GM18867 (cell line): ENCODE measurements around the gene GSTA4.
"Not testable (repeated sequence)": the region's sequence is repeated elsewhere in the genome, so short reads cannot be mapped to it uniquely, and the experiment has no call there.

Source experiments
- ATAC-seq: cut with Tn5 transposase; IDR thresholded peaks from one replicate; pipeline ENCODE4 v1.9.1; 2021; ENCODE audit warnings: mild to moderate bottlenecking, moderate library complexity; ENCODE audit not compliant: unreplicated experiment

The GSTA4 gene

DNA sequence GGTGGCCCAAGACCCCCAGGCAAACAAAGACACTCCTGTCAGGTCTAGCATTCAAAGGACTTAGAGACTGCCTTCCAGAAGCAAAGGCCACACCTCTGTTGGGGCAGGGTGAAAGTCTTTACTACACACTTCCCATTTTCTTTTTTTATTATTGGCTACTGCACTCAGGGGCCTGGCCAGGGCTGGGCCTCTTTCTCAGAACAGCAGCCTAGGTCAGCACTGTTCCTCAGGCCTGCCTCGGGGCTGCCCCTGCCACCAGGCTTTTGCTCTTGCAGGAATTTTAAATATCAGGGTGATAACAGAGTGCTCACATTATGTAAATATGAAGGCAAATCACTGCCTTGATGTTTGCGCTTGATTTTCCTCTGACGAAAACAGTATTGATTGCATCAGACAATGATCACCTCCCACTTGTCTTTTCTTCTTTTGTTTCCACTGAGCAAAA is 18.5 kb downstream of the GSTA4 start:
- ATAC-seq: peak; percentile 88

DNA sequence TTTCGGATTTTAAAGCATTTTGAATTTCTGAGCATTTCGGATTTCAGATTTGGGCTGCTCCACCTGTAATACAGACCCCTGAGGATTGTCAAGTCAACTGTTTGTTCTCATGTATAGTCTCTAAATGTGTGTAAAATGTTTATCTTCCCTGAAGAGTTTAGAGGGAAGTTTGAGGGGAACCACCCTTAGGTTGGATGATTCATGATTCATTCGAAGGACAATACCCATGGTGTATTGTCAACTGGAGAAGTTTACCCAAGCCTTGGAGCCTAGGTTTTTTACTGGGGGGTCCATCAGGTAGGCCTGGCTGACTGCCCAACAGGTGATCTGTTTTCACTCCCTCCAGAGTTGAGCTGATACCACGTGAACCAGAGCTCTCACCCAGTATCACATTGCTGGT is 18.9 kb downstream of the GSTA4 start:
- ATAC-seq: no peak

DNA sequence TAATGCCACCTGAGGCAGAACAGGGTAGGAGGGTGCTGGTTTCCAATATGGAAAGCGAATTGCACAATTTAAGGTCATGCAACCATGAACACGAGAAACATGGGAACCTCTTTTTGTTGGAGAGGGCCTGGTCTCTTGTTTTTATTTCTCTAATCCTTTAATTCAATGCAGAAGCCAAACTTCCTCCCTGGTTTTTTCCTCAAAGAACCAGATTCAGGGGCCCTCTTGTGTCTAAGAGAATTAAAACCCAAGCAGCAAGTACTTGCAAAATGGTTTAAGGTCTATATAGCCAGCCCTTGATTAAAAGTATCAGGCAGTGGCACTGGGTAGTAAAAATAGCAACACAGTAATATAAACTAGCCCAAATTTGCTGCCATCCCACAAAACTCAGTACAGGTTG is 19.5 kb downstream of the GSTA4 start:
- no peak for ATAC-seq

DNA sequence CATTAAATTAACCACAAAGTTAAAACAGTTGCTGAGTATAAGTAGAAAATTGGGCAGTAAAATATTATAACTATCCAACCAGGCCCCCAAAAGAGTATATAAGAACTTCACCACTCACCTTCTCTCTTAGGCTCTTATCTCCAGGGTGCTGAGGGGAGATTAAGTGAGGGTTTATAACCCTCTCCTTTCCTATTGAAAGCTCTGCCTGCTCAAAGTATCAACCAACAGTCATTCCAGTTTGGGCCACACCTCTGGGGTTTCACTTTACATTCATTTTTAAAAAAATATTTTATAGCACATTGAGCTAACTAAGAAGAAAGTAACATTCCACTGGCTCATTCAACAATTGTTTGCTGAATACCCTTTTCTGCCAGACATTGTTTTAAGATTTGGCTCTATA is 22.1 kb downstream of the GSTA4 start:
- ATAC-seq: no peak

DNA sequence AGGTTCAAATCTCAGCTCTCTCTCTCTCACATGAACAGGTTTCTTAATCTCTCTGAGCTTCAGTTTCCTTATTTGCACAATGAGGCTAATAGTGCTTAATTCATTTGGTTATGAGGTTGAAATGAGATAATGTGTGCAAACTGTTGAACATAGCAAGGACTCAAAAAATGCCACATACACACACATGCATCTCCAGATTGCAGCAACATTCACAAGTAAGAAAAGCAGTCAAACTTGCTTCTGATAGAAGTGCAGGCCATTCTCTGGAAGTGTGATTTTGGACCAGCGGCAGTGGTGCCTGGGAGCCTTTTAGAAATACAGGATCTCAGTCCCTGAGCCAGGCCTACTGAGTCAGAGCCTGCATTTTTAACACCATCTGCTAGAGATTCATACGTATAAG is 25.7 kb downstream of the GSTA4 start:
- no peak for ATAC-seq

DNA sequence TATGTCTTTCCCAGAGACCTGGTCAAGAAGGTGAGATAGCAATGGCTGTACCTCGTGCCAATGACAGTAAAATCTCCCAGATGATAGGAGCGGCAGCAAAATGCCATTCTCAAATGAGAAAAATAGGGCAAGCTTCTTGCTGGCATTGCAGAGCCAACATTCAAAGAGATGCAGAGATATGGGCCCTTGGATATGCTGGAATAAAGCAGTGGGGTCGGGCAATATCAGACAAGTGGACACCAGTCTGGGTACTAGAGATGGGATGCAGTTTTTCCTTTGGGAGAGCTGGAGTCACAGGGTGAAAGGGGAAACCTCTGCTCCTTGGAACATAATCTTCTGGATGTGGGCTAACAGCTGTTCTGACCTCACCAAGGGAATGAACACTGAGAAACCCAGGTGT is 29.0 kb downstream of the GSTA4 start:
- ATAC-seq: no peak

DNA sequence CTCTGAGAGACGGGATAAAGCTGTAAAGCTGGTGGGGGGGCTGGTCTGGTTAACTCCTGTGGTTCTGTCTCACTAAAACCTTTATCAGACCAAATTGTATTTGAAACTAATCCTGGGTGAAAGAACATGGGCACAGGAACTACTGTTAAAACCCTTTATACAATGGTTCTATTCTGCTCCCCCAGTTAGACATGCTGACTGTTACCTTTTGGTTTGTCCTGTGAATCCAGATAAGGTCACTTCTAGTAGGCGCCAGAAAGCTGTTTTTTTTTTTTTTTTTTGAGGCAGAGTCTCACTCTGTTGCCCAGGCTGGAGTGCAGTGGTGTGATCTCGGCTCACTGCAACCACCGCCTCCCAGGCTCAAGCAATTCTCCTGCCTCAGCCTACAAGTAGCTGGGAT is 29.7 kb downstream of the GSTA4 start:
- no peak for ATAC-seq

DNA sequence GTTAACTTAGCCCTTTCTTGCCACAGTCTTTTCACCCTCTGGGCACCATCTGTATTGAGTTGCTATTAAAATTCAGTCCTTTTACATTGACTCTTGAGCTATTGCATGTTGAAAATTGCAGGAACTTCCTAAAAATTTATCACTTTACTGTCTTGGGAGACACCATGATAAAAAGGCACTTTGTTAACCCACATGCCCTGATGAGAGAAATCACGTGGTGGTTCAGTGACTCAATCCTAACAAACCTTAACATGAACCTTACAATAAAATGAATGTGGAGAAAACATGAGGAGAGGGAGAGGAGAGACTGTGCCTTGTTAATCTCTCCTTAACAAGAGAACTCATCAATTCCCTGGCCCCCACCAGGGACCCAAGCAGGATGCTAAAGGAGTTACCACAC is 30.8 kb downstream of the GSTA4 start:
- no peak for ATAC-seq

DNA sequence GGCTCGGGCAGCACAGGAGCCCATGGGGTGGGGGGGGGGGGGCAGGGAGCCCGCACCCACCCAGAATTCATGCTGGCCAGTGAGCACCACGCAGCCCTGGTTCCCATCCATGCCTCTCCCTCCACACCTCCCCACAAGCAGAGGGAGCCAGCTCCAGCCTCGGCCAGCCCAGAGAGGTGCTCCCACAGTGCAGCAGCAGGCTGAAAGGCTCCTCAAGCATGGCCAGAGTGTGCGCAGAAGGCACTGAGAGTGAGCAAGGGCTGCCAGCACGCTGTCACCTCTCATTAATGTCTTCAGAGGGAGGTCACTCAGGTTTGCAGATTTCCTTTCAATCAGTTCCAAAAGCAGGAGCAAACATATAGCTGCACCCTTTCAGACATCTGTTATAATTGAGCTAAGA is 32.4 kb downstream of the GSTA4 start:
- ATAC-seq: no peak

DNA sequence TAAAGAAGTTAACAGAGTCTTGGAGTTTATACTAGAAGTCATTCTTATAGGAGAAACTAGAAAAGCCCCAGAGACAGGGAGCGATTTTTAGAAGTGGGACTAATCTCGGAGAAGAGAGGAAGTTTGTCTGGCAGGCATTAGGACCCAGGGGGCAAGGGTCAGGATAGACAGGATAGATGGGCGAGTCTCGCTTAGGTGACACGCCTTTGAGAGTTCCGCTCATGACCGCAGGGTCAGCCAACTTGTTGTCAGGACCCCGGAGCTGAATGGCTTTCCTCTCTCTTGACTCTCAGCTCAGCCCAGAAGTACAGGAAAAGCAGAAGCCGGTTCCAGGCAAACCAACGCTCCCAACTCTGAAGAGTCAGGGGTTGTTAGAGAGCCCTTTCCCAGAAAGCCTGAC is 34.1 kb downstream of the GSTA4 start:
- not testable (repeated sequence) for ATAC-seq

DNA sequence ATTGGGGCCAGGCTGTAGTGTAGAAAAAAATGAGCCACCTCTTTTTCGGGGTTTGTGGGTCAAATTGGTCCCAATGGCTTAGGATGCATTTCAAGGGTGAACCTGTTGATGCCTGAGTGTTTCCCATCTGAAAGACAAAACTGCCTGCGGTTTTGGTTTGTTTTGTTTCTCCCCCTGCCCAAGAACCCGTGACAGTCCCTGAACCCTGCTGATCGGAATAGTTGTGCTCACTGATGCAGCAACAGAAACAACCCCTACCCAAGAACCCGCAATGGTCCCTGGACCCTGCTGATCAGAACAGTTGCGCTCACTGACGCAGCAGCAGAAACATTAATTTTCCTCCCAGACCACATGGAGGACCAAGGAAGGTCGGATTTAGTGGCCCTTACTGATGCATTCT is 34.9 kb downstream of the GSTA4 start:
- ATAC-seq: not testable (repeated sequence)

DNA sequence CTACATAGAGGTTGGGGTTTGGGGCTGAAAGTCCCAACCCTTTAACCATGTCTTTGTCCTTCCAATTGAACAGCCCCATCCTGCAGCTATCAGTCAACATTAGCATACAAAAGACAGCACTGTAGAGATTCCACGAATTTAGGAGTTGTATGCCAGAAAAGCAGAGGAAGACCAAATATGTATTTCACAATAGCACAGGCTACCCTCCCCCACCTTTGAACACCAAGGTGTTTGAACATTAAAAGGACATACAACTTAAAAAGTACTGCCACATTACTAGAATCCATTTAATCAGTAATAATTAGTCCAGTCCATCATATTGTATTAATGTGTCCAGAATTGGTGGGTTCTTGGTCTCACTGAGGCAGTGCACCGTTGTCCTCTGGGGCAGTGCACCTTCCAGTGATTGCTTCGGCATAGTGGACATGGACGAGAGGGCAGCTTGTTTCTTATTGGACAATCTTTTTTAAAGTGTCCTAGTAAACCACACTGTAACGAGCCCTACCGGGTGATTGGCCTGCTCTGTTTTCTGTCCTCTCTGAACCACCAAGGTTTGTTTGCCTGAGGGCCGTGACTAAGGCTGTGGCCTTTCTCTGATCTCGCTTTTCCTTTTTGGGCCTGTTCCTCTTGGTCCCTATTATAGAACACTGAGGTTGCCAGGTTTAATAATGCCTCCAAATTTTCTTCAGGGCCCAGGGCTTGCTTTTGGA is 36.4 kb downstream of the GSTA4 start:
- no peak for ATAC-seq

DNA sequence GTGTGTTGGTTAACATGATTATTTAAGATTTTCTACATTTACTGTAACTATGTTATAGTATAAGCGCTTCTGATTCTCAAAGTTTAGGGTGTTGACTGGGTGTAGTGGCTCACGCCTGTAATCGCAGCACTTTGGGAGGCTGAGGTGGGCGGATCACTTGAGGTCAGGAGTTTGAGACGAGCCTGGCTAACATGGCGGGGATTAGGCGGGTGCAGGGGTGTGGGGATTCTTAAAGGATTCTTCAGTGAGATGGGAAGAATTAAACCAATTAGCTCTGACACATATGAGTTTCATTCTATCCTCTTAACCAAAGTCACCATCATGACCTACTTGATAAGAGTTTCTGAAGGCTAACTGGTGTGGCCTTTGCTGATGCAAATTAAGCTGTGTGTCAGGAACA is 39.2 kb downstream of the GSTA4 start:
- no peak for ATAC-seq

DNA sequence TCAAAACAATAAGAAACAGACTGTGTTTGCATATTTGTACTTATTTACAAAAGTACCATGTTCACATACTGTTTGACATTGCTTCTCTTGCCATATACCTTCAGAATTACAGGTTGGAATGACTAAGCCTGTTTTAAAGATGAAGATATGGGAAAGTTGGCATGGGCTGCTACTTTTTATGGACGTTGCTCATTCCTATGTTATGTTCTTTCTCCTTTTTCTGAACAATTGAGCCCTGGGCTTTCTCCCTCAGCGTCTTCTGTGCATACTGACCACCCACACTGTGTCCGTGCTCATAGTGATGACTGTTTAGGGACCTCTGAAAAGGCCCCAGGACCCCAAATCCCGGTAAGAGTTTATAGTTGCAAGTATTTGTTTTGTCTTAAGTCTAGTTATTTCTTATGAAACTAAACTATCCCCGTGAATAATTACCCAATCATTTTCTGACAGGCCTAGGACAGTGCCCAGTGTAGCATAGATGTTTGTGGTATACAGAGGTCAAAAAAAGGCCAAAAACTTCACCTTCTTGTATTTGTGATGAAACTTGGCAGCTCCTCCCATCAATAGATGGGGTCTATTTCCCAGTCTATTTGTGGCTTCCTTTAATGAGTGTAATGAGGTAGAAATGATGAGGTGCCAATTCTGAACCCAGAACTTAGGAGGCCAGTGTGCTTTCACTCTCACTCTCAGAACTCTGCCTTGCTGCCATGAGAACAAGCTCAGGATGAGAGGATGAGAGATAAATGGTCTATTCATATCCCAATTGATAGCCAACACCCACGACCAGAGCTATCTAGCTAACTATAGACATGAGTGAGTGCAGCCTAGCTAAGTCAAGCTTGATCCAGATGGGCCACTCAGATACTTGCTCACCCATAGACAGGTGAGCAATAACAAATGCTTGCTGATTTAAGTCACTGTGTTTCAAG is 40.9 kb downstream of the GSTA4 start:
- peak; percentile 87 for ATAC-seq

DNA sequence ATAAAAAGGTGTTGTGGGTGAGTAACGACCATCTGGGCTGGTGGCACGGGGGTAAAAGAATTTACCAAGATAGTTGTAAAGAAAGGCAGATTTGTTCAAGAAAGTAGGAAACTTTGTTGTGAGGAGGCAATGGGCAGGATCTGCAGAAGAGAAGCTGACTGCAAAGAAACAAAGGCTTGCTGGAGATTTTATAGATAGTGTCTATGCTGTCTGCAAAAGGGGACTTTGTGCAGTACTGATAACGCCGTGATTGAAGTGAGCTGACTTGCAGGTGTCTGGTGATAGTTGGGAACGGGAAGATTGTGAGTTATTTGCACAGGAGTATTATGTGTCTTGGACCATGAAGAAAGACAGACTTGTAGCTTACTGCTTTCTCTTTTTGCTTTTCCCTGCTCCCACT is 48.8 kb downstream of the GSTA4 start:
- ATAC-seq: no peak

DNA sequence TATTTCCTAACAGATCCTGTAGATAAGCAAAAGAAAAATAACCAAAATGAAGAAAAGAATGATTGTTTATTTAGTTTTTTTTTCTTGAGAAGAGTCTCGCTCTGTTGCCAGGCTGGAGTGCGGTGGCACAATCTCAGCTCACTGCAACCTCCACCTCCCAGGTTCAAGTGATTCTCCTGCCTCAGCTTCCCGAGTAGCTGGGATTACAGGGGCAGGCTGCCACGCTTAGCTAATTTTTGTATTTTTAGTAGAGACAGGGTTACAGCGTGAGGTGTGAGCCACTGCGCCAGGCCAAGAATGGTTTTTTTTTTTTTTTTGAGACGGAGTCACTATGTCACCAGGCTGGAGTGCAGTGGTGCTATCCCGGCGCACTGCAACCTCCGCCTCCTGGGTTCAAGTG is 52.3 kb downstream of the GSTA4 start:
- not testable (repeated sequence) for ATAC-seq

DNA sequence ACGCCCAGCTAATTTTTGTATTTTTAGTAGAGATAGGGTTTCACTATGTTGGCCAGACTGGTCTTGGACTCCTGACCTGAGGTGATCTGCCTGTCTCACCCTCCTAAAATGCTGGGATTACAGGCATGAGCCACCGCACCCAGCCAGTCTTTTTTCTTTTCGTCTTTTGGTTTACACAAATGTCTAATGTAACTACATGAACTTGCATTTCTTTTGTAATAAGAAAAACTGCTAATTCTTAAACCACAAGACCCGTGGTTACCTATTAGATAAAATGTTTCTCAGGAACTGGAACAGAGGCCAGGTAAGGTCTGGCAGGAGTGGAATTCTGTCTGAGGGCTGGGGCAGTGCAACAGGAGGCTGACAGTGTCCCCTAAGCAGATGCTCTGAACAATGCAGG is 52.9 kb downstream of the GSTA4 start:
- no peak for ATAC-seq

DNA sequence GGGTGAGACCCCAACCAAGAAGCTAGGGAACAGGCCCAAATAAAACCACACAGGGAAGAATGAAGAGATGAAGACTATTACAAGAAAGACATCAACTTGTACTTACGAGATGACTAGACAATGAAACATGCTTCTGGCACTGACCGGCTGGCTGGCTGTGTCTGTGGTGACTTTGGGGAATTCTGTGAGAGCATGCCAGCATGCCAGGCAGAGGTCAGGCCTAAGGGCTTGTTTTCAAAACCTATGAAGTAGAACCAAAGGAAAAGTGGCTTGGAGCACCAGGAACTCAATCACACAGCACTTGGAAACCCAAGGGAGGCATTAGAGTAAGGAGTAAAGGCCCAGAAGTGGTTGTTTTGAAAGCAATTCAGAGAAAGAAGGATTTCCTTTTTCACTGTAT is 57.2 kb downstream of the GSTA4 start:
- no peak for ATAC-seq

DNA sequence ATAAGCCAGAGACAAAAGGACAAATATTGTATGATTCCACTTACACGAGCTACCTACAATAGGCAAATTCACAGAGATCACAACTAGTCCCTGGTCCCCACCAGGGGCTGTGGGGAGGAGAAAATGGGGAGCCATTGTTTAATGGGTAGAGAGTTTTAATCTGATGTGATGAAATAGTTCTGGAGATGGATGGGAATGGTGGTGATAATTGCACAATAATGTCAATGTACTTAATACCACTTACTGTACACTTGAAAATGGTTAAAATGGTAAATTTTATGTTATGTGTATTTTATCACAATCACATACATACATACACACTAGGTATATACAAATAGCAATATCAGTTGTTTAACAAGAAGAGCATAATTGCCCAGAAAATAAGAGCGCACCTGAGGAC is 61.3 kb downstream of the GSTA4 start:
- no peak for ATAC-seq

DNA sequence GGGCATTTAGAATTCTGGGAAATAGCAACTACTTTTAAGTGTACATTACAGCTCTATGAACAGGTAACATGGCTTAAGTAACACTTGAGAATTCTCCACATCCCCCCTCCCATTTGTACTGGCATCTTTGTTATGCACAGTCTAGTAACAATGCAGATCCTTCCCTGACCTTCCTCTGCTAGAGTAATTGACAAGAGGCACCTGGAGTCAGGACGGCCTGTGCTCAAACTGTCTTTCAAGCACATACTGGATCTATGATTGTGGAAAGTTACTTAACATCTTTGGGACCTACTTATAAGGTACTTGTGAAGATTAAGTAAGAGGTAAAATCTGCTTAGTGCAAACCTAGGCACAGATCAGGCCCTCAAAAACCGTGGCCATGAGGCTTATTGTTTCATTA is 63.7 kb downstream of the GSTA4 start:
- ATAC-seq: no peak

DNA sequence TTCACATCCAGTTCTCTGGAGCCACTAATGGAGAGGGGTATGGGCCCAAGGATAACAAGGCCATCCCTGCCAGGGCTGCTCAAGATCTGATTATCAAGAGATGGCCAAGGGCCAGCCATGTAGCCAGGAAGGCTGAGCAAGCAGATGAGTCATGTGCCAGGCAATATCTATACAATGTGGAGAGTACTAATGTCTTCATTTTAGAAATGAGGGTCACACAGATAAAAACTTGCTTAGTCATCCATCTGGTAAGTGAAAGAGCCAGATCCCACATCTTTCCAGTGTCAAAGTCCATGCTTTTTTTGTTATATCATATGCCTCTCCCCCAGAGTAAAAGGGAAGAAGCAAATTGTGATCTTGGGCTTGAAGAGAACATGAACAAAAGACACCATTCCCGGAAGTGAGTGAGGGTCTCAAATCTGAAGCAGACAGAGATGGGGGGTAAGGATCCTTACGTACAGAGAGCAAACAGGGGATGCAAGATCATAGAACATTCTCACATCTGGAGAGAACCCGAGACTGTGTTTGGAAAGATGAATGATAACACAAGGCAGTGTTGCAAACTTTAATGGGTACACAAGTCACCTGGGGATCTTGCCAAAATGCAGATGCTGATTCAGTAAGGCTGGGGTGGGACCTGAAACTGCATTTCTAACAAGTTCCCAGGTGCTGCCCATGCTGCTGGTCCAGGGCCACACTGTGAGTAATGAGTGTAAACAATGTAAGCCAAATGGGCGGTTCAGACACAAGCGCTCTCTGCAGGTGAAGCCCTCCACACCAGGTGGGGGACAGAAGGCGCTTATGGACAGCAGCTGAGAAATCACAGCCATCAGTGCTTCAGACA is 65.5 kb downstream of the GSTA4 start:
- no peak for ATAC-seq
